ENCODE measurements around the gene SUGCT. TPM values are rescaled to one million over a fixed set of nuclear protein-coding genes. Genes with fewer than 3 reads are reported as not detected.

The SUGCT gene
- total RNA-seq, 1 donor from 2014 or later = 4.4 TPM

DNA sequence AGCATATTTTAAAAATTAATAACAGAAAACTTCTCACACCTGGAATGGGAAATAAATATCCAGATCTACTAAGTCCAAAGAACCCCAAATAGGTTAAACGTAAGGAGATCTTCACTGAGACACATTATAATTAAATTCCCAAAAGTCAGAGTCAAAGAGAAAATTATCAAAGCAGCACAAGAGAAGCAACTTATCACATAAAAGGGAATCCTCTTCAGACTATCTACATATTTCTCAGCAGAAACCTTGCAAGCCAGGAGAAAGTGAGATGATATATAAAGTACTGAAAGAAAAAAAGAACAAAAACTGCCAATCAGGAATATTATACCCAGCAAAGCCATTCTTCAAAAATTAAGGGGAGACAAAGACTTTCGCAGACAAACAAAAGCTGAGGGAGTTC, 756.4 kb downstream of the SUGCT start:
- no peak overlapping the region for H3K4me3 ChIP-seq (ENCODE audit: low read depth, low read length)
- TF ChIP-seq, protein P1, sequence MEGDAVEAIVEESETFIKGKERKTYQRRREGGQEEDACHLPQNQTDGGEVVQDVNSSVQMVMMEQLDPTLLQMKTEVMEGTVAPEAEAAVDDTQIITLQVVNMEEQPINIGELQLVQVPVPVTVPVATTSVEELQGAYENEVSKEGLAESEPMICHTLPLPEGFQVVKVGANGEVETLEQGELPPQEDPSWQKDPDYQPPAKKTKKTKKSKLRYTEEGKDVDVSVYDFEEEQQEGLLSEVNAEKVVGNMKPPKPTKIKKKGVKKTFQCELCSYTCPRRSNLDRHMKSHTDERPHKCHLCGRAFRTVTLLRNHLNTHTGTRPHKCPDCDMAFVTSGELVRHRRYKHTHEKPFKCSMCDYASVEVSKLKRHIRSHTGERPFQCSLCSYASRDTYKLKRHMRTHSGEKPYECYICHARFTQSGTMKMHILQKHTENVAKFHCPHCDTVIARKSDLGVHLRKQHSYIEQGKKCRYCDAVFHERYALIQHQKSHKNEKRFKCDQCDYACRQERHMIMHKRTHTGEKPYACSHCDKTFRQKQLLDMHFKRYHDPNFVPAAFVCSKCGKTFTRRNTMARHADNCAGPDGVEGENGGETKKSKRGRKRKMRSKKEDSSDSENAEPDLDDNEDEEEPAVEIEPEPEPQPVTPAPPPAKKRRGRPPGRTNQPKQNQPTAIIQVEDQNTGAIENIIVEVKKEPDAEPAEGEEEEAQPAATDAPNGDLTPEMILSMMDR (conservative IDR thresholded peaks at IDR 0.05; ENCODE audit: low read depth, low read length) = no peak
- no peak for DNase-seq (ENCODE audit: low read depth)

DNA sequence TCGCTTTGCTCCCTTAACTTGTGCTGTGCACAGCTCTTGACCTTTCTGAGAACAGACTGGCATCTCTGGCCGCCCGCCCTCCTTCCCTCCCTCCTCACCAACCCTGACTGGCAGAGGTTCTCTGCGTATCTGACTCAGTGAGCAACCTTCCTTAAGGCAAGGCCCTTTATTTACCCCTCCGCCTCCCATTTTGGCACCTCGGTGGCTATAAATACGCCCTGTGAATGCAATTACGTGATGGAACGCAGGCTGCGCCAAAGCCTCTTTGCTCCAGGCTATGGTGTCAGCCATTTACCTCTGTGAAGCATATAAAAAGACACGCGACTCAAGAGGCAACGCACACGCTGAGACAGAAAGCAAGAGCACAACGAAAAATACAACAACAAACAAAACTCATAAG, 764.3 kb downstream of the SUGCT start:
- TF ChIP-seq, protein P1 (conservative IDR thresholded peaks at IDR 0.05; ENCODE audit: low read depth, low read length) = no peak
- no peak overlapping the region for H3K4me3 ChIP-seq (ENCODE audit: low read depth, low read length)
- no peak for DNase-seq (ENCODE audit: low read depth)

GRCh38 chr7:40899636-40900507, 765.1 kb downstream of the SUGCT start:
- no peak for DNase-seq (ENCODE audit: low read depth)
- TF ChIP-seq, protein P1 (conservative IDR thresholded peaks at IDR 0.05; ENCODE audit: low read depth, low read length) = no peak
- no peak overlapping the region for H3K4me3 ChIP-seq (ENCODE audit: low read depth, low read length)

DNA sequence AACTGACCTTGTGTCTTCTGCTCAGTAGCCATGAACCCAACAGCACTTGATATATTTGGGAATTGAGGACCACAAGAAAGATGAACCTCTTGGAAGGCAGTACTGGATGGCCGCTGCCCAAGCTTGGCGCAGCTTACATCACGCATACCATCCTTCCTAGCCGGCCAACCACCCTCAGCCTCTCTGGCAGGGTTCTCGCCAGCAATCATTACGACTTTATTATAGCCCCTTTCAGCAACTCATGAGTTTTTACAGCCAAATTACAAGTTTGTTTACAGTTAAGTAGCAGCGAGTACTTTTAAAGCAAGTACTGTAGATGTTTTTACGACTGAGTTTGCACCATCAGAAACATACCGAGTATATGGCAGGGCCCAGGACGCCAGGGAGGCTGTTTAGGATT, 769.1 kb downstream of the SUGCT start:
- DNase-seq (ENCODE audit: low read depth) = no peak
- TF ChIP-seq, protein P1 (conservative IDR thresholded peaks at IDR 0.05; ENCODE audit: low read depth, low read length) = no peak
- H3K4me3 ChIP-seq (ENCODE audit: low read depth, low read length) = no peak overlapping the region

DNA sequence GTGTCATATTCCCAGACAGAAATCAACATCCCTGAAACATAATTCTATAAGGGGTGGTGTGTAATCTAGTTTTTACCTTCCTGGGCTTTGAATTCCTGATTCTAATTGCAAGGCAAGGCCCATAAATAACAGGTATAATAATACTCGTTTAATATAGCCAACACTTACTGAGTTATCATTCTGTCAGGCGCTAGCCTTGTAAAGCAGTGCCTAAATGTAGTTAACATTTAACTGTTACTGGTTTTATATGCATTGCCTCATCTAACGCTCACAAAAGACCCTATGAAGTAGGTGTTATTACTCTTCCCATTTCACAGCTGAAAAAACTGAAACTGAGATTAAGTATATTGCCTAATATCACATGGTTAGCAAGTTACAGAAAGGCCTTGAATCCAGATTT, 772.5 kb downstream of the SUGCT start:
- no peak for DNase-seq (ENCODE audit: low read depth)
- H3K4me3 ChIP-seq (ENCODE audit: low read depth, low read length) = no peak overlapping the region
- TF ChIP-seq, protein P1 (conservative IDR thresholded peaks at IDR 0.05; ENCODE audit: low read depth, low read length) = no peak

- DNase-seq (ENCODE audit: low read depth) = no peak
- TF ChIP-seq, protein P1 (conservative IDR thresholded peaks at IDR 0.05; ENCODE audit: low read depth, low read length) = no peak
Observed at GRCh38 chr7:40909346-40909980, 774.7 kb downstream of the SUGCT start.

More at GRCh38 chr7:40909346-40909980, 774.7 kb downstream of the SUGCT start:
- no peak overlapping the region for H3K4me3 ChIP-seq (ENCODE audit: low read depth, low read length)

Other genes with a start within 250 kb of the SUGCT start
- 36.0 and 41.1 TPM in 2 replicates for gene CDK13, start 184.7 kb upstream of the SUGCT start, total RNA-seq
- gene MPLKIP, start 383 bp upstream of the SUGCT start, total RNA-seq = 82.0 and 82.1 TPM in 2 replicates